H1 (cell line): ENCODE results near the gene JAKMIP1. TPM values are rescaled to one million over a fixed set of nuclear protein-coding genes. Genes with fewer than 3 reads are reported as not detected.

ENCODE experiments used
- CTCF ChIA-PET: fragments of 300-600 bp; sonication (Branson Sonifier 250); formaldehyde crosslinking; loops from one replicate; lab custom pipeline; 2021; ENCODE audit not compliant: partially characterized antibody; lab: Charles Lee
- POLR2A ChIA-PET: fragments of 300-600 bp; sonication (Branson Sonifier 250); formaldehyde crosslinking; loops from one replicate; lab custom pipeline; 2021; ENCODE audit warnings: inconsistent platforms; ENCODE audit not compliant: partially characterized antibody; lab: Charles Lee
- DNase-seq, 2 experiments: peaks; one replicate each; pipeline versions ENCODE4 v3.0.0 to v3.0.0-alpha.2; 2010 to 2022; ENCODE audit warnings: low spot score in 2 of 2, low read depth in 1 of 2, mixed read lengths in 1 of 2
- FAIRE-seq: peaks from 2 replicates; lab custom pipeline; 2011; peaks lifted over from hg19 to GRCh38; lab: Jason Lieb, UNC
- H2AFZ ChIP-seq: 2 replicates; pipeline ENCODE4 v1.8.1; 2012; ENCODE audit warnings: low read length, inconsistent platforms
- H2AK5ac ChIP-seq: 2 replicates; pipeline ENCODE4 v1.6.1; 2013; ENCODE audit warnings: low read depth, low read length
- H2BK120ac ChIP-seq: replicated peaks from 2 replicates; pipeline ENCODE3; 2013; ENCODE audit warnings: low read depth, low read length, inconsistent platforms
- H2BK12ac ChIP-seq: 2 replicates; pipeline ENCODE4 v1.6.1; 2013; ENCODE audit warnings: low read depth, low read length
- H2BK15ac ChIP-seq: 2 replicates; pipeline ENCODE4 v1.6.1; 2013; ENCODE audit warnings: low read length
- H2BK20ac ChIP-seq: 2 replicates; pipeline ENCODE4 v1.6.1; 2013; ENCODE audit warnings: low read length
- H2BK5ac ChIP-seq: 2 replicates; pipeline ENCODE4 v1.6.1; 2013; ENCODE audit warnings: low read depth, low read length
- H3K14ac ChIP-seq: 2 replicates; pipeline ENCODE4 v1.6.1; 2013; ENCODE audit warnings: inconsistent platforms; ENCODE audit not compliant: insufficient read length
- H3K18ac ChIP-seq: 2 replicates; pipeline ENCODE4 v1.6.1; 2013; ENCODE audit warnings: low read length; ENCODE audit errors: extremely low read depth
- H3K23ac ChIP-seq: 2 replicates; pipeline ENCODE4 v1.6.1; 2013; ENCODE audit warnings: inconsistent platforms; ENCODE audit not compliant: insufficient read length
- H3K23me2 ChIP-seq: 2 replicates; pipeline ENCODE4 v1.6.1; 2013; ENCODE audit warnings: low read depth, low read length
- H3K27ac ChIP-seq: 2 replicates; pipeline ENCODE4 v1.6.1; 2011; ENCODE audit warnings: low read depth, low read length, inconsistent platforms
- H3K27me3 ChIP-seq, 4 experiments: replicated peaks in 1 of 4; 1 replicate in 1 of 4; 2 replicates in 3 of 4; pipeline versions ENCODE4 v1.6.1 to v1.8.1; 2011 to 2013; ENCODE audit warnings: low read length in 3 of 4, mild to moderate bottlenecking in 3 of 4, inconsistent platforms in 2 of 4, mixed read lengths in 2 of 4, moderate library complexity in 1 of 4; ENCODE audit not compliant: control insufficient read depth in 3 of 4, insufficient read depth in 3 of 4; ENCODE audit errors: extremely low read depth in 1 of 4
- H3K36me3 ChIP-seq, 4 experiments: 2 replicates each; pipeline versions ENCODE4 v1.6.1 to v1.8.1; 2011 to 2013; ENCODE audit warnings: mild to moderate bottlenecking in 4 of 4, low read length in 3 of 4, moderate library complexity in 2 of 4, control low read depth in 1 of 4, inconsistent platforms in 1 of 4; ENCODE audit not compliant: insufficient read depth in 4 of 4, control insufficient read depth in 2 of 4
- H3K4ac ChIP-seq: replicated peaks from 2 replicates; pipeline ENCODE3; 2013; ENCODE audit warnings: low read length, low read depth, mixed read lengths, inconsistent platforms; ENCODE audit not compliant: insufficient read length
- H3K4me1 ChIP-seq, 4 experiments: replicated peaks in 1 of 4; 1 replicate in 1 of 4; 2 replicates in 3 of 4; pipeline versions ENCODE4 v1.6.1 to v1.8.1; 2011 to 2013; ENCODE audit warnings: low read length in 3 of 4, inconsistent platforms in 2 of 4, mixed read lengths in 1 of 4; ENCODE audit not compliant: insufficient read depth in 4 of 4, control insufficient read depth in 3 of 4
- H3K4me2 ChIP-seq, 2 experiments: 2 replicates each; pipeline versions ENCODE4 v1.6.1 to v1.8.1; 2011 to 2013; ENCODE audit warnings: low read depth in 2 of 2, low read length in 2 of 2, control low read depth in 1 of 2, inconsistent platforms in 1 of 2, mild to moderate bottlenecking in 1 of 2; ENCODE audit not compliant: insufficient read depth in 1 of 2
- H3K4me3 ChIP-seq, 4 experiments: fragments of 200-600, 300-600 bp in 1 of 4; sonication (generic), shearing (Covaris generic), sonication (Bioruptor Twin) in 1 of 4; 2 replicates each; pipeline versions ENCODE4 v1.5.1 to v1.8.1; 2011 to 2016; ENCODE audit warnings: low read length in 4 of 4, low read depth in 3 of 4, control low read depth in 2 of 4, inconsistent platforms in 2 of 4, mild to moderate bottlenecking in 2 of 4, mixed read lengths in 1 of 4, moderate library complexity in 1 of 4; ENCODE audit not compliant: insufficient read depth in 2 of 4; ENCODE audit errors: extremely low read depth in 1 of 4
- H3K56ac ChIP-seq: replicated peaks from 2 replicates; pipeline ENCODE3; 2013; ENCODE audit warnings: low read depth, mild to moderate bottlenecking, mixed read lengths, low read length, inconsistent platforms; ENCODE audit not compliant: insufficient read length
- H3K79me1 ChIP-seq: 2 replicates; pipeline ENCODE4 v1.6.1; 2013; ENCODE audit warnings: low read depth, low read length, control low read depth
- H3K79me2 ChIP-seq, 2 experiments: 2 replicates each; pipeline versions ENCODE4 v1.6.1 to v1.8.1; 2012 to 2013; ENCODE audit warnings: low read length in 2 of 2, mild to moderate bottlenecking in 2 of 2, inconsistent platforms in 1 of 2; ENCODE audit not compliant: insufficient read depth in 2 of 2, control insufficient read depth in 1 of 2
- H3K9ac ChIP-seq, 4 experiments: replicated peaks in 1 of 4; 1 replicate in 1 of 4; 2 replicates in 3 of 4; pipeline versions ENCODE4 v1.6.1 to v1.8.1; 2011 to 2013; ENCODE audit warnings: low read depth in 3 of 4, low read length in 3 of 4, control low read depth in 2 of 4, mild to moderate bottlenecking in 2 of 4, moderate library complexity in 2 of 4, inconsistent platforms in 1 of 4; ENCODE audit errors: extremely low read depth in 1 of 4
- H3K9me3 ChIP-seq, 2 experiments: 2 replicates each; pipeline versions ENCODE4 v1.6.1 to v1.8.1; 2012 to 2013; ENCODE audit warnings: mild to moderate bottlenecking in 2 of 2, moderate library complexity in 2 of 2, control low read depth in 1 of 2, inconsistent platforms in 1 of 2, low read depth in 1 of 2, low read length in 1 of 2, mixed read lengths in 1 of 2; ENCODE audit not compliant: insufficient read depth in 2 of 2
- H4K20me1 ChIP-seq, 2 experiments: replicated peaks in 1 of 2; 2 replicates each; pipeline versions ENCODE3 to v1.8.1; 2011 to 2013; ENCODE audit warnings: inconsistent platforms in 2 of 2, low read length in 2 of 2, mild to moderate bottlenecking in 1 of 2; ENCODE audit not compliant: insufficient read depth in 2 of 2, control insufficient read depth in 1 of 2
- H4K5ac ChIP-seq: 2 replicates; pipeline ENCODE4 v1.6.1; 2013; ENCODE audit warnings: low read length, low read depth, mixed read lengths, inconsistent platforms; ENCODE audit not compliant: insufficient read length
- H4K8ac ChIP-seq: 2 replicates; pipeline ENCODE4 v1.8.0; 2013; ENCODE audit warnings: mild to moderate bottlenecking, moderate library complexity, low read length, inconsistent platforms; ENCODE audit not compliant: insufficient read depth; ENCODE audit errors: extremely low read depth
- H4K91ac ChIP-seq: replicated peaks from 2 replicates; pipeline ENCODE3; 2013; ENCODE audit warnings: low read length, mixed read lengths, inconsistent platforms; ENCODE audit not compliant: insufficient read length
- CTBP2 ChIP-seq: IDR thresholded peaks from 2 replicates; pipeline ENCODE4 v1.7.0; 2011; ENCODE audit warnings: borderline replicate concordance, mild to moderate bottlenecking, moderate library complexity, mixed read lengths, low read length; ENCODE audit not compliant: insufficient read depth, insufficient read length
- KDM5A ChIP-seq: fragments of 200-600 bp; IDR thresholded peaks from 2 replicates; pipeline ENCODE4 v1.7.1; 2012; ENCODE audit warnings: mild to moderate bottlenecking, low read length, inconsistent platforms, mixed read lengths
- SP1 ChIP-seq: IDR thresholded peaks from 2 replicates; pipeline ENCODE4 v1.6.1; 2011; ENCODE audit warnings: low read depth, low read length
- YY1 ChIP-seq: IDR thresholded peaks from 2 replicates; pipeline ENCODE4 v1.6.1; 2011; ENCODE audit warnings: low read depth, mild to moderate bottlenecking, low read length
- WGBS, 2 experiments: shearing (Covaris generic) in 1 of 2; methylation state at CpG; one replicate each; pipeline versions ENCODE4 v1.1.6 to v1.1.7; 2013 to 2015; ENCODE audit warnings: low lambda C conversion rate in 2 of 2, mixed read lengths in 2 of 2, inconsistent platforms in 1 of 2, low coverage in 1 of 2, missing lambda C conversion rate in 1 of 2; ENCODE audit not compliant: insufficient replicate concordance in 2 of 2, insufficient coverage in 1 of 2, insufficient read length in 1 of 2; ENCODE audit errors: extremely low coverage in 1 of 2, missing lambda C conversion rate in 1 of 2; 5-methylcytosine and 5-hydroxymethylcytosine counted together
- polyA plus RNA-seq, 7 experiments: library from polyadenylated mRNA; depleted of rRNA in 3 of 7; stranded (reverse) in 5 of 7; unstranded in 2 of 7; fragments of >200 nt in 5 of 7; fragments of 200-250 nt in 2 of 7; gene quantifications; 1 replicate in 5 of 7; 2 replicates in 1 of 7; 4 replicates in 1 of 7; pipeline versions ENCODE4 v1.2.1 to v1.2.3, GENCODE V29; 2011 to 2013; ENCODE audit warnings: missing spikeins in 2 of 7, mixed read lengths in 2 of 7
- total RNA-seq: library from RNA; stranded (reverse); fragmentation: NEBNext Ultra II Directional; extraction: Animal tissue kit (Norgen Biotek cat#: 25700); gene quantifications from 2 replicates; pipeline ENCODE4 v1.2.1, GENCODE V29; 2021
- TF ChIP-seq, protein P1 (sequence below): IDR thresholded peaks from 2 replicates; pipeline ENCODE4 v1.6.1; 2011; ENCODE audit warnings: low read depth, mild to moderate bottlenecking, low read length; ENCODE audit not compliant: insufficient read depth

Gene JAKMIP1
- total and polyA plus RNA-seq, 2 of the 8 experiments (the other 6 are each of a cell fraction or from before 2014, with no cell fraction given): 2.5 to 4.4 TPM

DNA sequence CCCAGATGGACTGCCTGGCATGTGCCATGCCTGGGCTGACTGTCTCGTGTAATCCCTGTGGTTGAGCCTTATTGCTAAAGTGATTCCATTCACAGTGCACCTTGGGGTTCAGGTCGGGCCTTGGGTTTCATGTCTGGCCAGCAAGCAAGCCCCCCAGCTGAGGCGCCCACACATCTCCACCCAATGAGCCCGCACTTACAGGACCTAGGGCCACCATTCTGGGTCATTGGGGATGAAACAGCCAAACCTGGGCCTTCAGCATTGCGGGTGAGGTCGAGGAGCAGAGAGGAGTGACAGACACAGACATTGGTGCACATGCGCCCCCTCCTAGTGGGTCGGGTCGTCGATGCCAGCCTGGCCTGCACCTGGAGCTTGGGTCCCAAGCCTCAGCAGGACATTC, 48.0 kb upstream of the JAKMIP1 start:
- Histone ChIP-seq H4K91ac (no peak overlapping the region), H4K5ac (no peak overlapping the region), H3K23me2 (peaks cover 13% of the 10 kb centered on the region; the same call in 1 of the 2 replicates), H3K14ac (no peak overlapping the region), H3K4me2 (no peak overlapping the region), H3K4me3 (no peak overlapping the region), H2BK12ac (no peak overlapping the region), H3K27me3 (peaks cover 1 to 15% (median 10%) of the 10 kb centered on the region in 4 experiments; a peak in 6 of 7 replicates), H4K20me1 (no peaks in the 10 kb centered on the region), H3K4ac (no peak overlapping the region), H2BK5ac (no peak overlapping the region), H3K23ac (no peak overlapping the region), H4K8ac (no peak overlapping the region; the same call in 1 of the 2 replicates), H3K56ac (no peak overlapping the region), H3K79me2 (no peaks in the 10 kb centered on the region), H2AFZ (no peak overlapping the region), H3K36me3 (no peaks in the 10 kb centered on the region), H3K27ac (no peak overlapping the region), H3K9me3 (no peaks in the 10 kb centered on the region), H3K79me1 (no peaks in the 10 kb centered on the region), H3K9ac (no peak overlapping the region), H2BK20ac (no peak overlapping the region), H3K4me1 (peaks cover 0 to 10% (median 7%) of the 10 kb centered on the region in 4 experiments; a peak in 5 of 7 replicates), H3K18ac (no peak overlapping the region), H2BK15ac (peak overlapping the region; percentile 81; the same call in 1 of the 2 replicates), H2AK5ac (no peak overlapping the region), H2BK120ac (no peak overlapping the region)
- ChIA-PET POLR2A (no interaction called here), CTCF (interaction anchor here (0.8 to 37.7 kb wide), 8 partner anchors 9 to 250 kb away, joined by 3 to 908 read pairs (median 14); partner anchors contain the start of gene WFS1)
- TF ChIP-seq SP1: no peak
- TF ChIP-seq, protein P1, sequence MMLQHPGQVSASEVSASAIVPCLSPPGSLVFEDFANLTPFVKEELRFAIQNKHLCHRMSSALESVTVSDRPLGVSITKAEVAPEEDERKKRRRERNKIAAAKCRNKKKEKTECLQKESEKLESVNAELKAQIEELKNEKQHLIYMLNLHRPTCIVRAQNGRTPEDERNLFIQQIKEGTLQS: no peak
- TF ChIP-seq CTBP2: no peak
- no peak for TF ChIP-seq KDM5A
- TF ChIP-seq YY1: no peak
- DNase-seq: no peak
- WGBS, 2 experiments: 87% methylated on average over 10 of the region's 10 CpGs; no CpG with 5 or more reads in 1 of the 2 experiments
- FAIRE-seq: no peak
